GM12891 (cell line): ENCODE results near the gene GSG1L2.

Experiments
- PAX5 ChIP-seq: IDR thresholded peaks from 2 replicates; pipeline ENCODE4 v1.6.1; 2011; ENCODE audit warnings: low read length, moderate library complexity, mild to moderate bottlenecking; ENCODE audit not compliant: insufficient read depth, severe bottlenecking
- POLR2A ChIP-seq: IDR thresholded peaks from 2 replicates; pipeline ENCODE4 v1.6.1; 2011; ENCODE audit warnings: low read depth, low read length, control low read depth
- POLR2AphosphoS5 ChIP-seq: IDR thresholded peaks from 2 replicates; pipeline ENCODE4 v1.6.1; 2011; ENCODE audit warnings: low read depth, low read length, control low read depth
- SPI1 ChIP-seq: IDR thresholded peaks from 2 replicates; pipeline ENCODE4 v1.6.1; 2011; ENCODE audit warnings: low read depth, low read length, control low read depth
- TAF1 ChIP-seq: IDR thresholded peaks from 2 replicates; pipeline ENCODE4 v1.6.1; 2011; ENCODE audit warnings: low read depth, low read length, control low read depth

DNA sequence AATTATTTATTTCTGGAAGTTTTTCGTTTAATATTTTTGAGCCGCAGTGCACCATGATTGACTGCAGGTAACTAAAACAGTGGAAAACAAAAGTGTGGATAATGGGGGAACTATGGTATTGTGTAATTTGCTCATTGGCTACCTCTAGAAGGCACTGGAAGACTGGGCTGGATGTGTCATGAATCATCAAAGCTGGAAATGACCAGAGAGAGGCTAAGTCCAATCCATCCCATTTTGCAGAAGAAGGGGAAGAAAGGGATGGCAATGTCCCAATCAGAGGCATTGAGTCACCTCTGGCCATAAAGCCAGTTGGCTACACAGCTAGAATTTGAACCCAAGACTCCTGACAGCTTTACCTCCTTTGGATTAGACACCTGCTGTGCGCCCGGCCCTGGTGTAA lies 33.2 kb upstream of the GSG1L2 start:
- TF ChIP-seq POLR2AphosphoS5 (no peak), PAX5 (no peak), SPI1 (no peak), POLR2A (no peak), TAF1 (no peak)
